ENCODE measurements around the gene ZNF548.
A peak's percentile ranks its signal among the peaks of the same experiment; 100 is the strongest.

Gene ZNF548

GRCh38 chr19:57376151-57376550, 13.5 kb upstream of the ZNF548 start:
- TF ChIP-seq CTCF (conservative IDR thresholded peaks at IDR 0.05) (no peak), ZFX (IDR thresholded peaks at IDR 0.05) (no peak)
- H3K27ac ChIP-seq = no peak overlapping the region

- no peak overlapping the region for H3K27ac ChIP-seq
- TF ChIP-seq CTCF (conservative IDR thresholded peaks at IDR 0.05) (no peak), ZFX (IDR thresholded peaks at IDR 0.05) (no peak)
Observed at GRCh38 chr19:57377498-57378146, 12.0 kb upstream of the ZNF548 start.

GRCh38 chr19:57380923-57381322, 8.7 kb upstream of the ZNF548 start:
- TF ChIP-seq CTCF (conservative IDR thresholded peaks at IDR 0.05) (no peak), ZFX (IDR thresholded peaks at IDR 0.05) (no peak)

GRCh38 chr19:57382806-57383488, 6.7 kb upstream of the ZNF548 start:
- H3K27ac ChIP-seq = no peak overlapping the region
- no peak for TF ChIP-seq CTCF (conservative IDR thresholded peaks at IDR 0.05)
- TF ChIP-seq ZFX (IDR thresholded peaks at IDR 0.05) = no peak

More at GRCh38 chr19:57380923-57381322, 8.7 kb upstream of the ZNF548 start:
- no peak overlapping the region for H3K27ac ChIP-seq

- peak overlapping the region; percentile 80 for H3K27ac ChIP-seq
- no peak for TF ChIP-seq CTCF (conservative IDR thresholded peaks at IDR 0.05)
- no peak for TF ChIP-seq ZFX (IDR thresholded peaks at IDR 0.05)
Observed at GRCh38 chr19:57389194-57389729, 392 bp upstream of the ZNF548 start.

GRCh38 chr19:57395710-57396109, 6.1 kb downstream of the ZNF548 start:
- TF ChIP-seq CTCF (conservative IDR thresholded peaks at IDR 0.05) (no peak), ZFX (IDR thresholded peaks at IDR 0.05) (no peak)
- H3K27ac ChIP-seq = no peak overlapping the region

GRCh38 chr19:57398868-57399267, 9.2 kb downstream of the ZNF548 start:
- no peak overlapping the region for H3K27ac ChIP-seq
- TF ChIP-seq ZFX (IDR thresholded peaks at IDR 0.05) (no peak), CTCF (conservative IDR thresholded peaks at IDR 0.05) (no peak)
